Osteocyte (in vitro differentiated cells): Measurements from ENCODE around the gene SLC18B1. TPM values are rescaled to one million over a fixed set of nuclear protein-coding genes. Genes with fewer than 3 reads are reported as not detected.
A peak's percentile ranks its signal among the peaks of the same experiment; 100 is the strongest.

Experiments
- DNase-seq: peaks from one replicate; pipeline ENCODE4 v3.0.0; 2021; ENCODE audit warnings: mixed read lengths; ENCODE audit not compliant: unreplicated experiment; ENCODE audit errors: extremely low spot score
- H3K27ac Mint-ChIP-seq: one replicate; pipeline ENCODE4 v1.8.0; 2021; ENCODE audit warnings: mild to moderate bottlenecking, mixed read lengths; ENCODE audit not compliant: unreplicated experiment
- H3K27me3 Mint-ChIP-seq: one replicate; pipeline ENCODE4 v1.8.0; 2021; ENCODE audit warnings: mixed read lengths; ENCODE audit not compliant: unreplicated experiment
- H3K36me3 Mint-ChIP-seq: one replicate; pipeline ENCODE4 v1.8.0; 2021; ENCODE audit warnings: mixed read lengths; ENCODE audit not compliant: unreplicated experiment
- H3K4me1 Mint-ChIP-seq: one replicate; pipeline ENCODE4 v1.8.0; 2021; ENCODE audit warnings: mixed read lengths; ENCODE audit not compliant: unreplicated experiment
- H3K4me3 Mint-ChIP-seq: one replicate; pipeline ENCODE4 v1.8.0; 2021; ENCODE audit warnings: mild to moderate bottlenecking, moderate library complexity, mixed read lengths; ENCODE audit not compliant: unreplicated experiment
- H3K9me3 Mint-ChIP-seq: one replicate; pipeline ENCODE4 v1.8.0; 2021; ENCODE audit warnings: mixed read lengths; ENCODE audit not compliant: unreplicated experiment
- CTCF ChIP-seq: fragments of 200-600 bp; sonication (generic); IDR thresholded peaks from 2 replicates; pipeline ENCODE4 v1.5.0; 2021; ENCODE audit warnings: antibody characterized with exemption, mild to moderate bottlenecking, moderate library complexity
- total RNA-seq: library from RNA; stranded (reverse); gene quantifications from 2 replicates; pipeline ENCODE4 v1.2.1, GENCODE V29; 2021

Gene SLC18B1
- total RNA-seq, 1 donor from 2014 or later = 3.3 TPM

GRCh38 chr6:132820629-132821381 lies 22.4 kb upstream of the SLC18B1 start:
- DNase-seq = no peak
- H3K4me1 Mint-ChIP-seq = peaks cover 29% of the 10 kb centered on the region
- no peak for TF ChIP-seq CTCF
- H3K9me3 Mint-ChIP-seq = no peaks in the 10 kb centered on the region
- H3K27me3 Mint-ChIP-seq = no peaks in the 10 kb centered on the region
- H3K4me3 Mint-ChIP-seq = no peak overlapping the region
- peaks cover 37% of the 10 kb centered on the region for H3K36me3 Mint-ChIP-seq
- peak overlapping the region; percentile 51 for H3K27ac Mint-ChIP-seq

GRCh38 chr6:132819405-132820161 lies 21.1 kb upstream of the SLC18B1 start:
- peak overlapping the region; percentile 65 for H3K27ac Mint-ChIP-seq

GRCh38 chr6:132818404-132819359 lies 20.2 kb upstream of the SLC18B1 start:
- H3K36me3 Mint-ChIP-seq = peaks cover 49% of the 10 kb centered on the region
- no peak for DNase-seq
- no peaks in the 10 kb centered on the region for H3K9me3 Mint-ChIP-seq
- no peak for TF ChIP-seq CTCF
- no peak overlapping the region for H3K4me3 Mint-ChIP-seq
- H3K4me1 Mint-ChIP-seq = peaks cover 48% of the 10 kb centered on the region
- no peaks in the 10 kb centered on the region for H3K27me3 Mint-ChIP-seq
- H3K27ac Mint-ChIP-seq = peak overlapping the region; percentile 65

More at GRCh38 chr6:132819405-132820161, 21.1 kb upstream of the SLC18B1 start:
- Mint-ChIP-seq H3K9me3 (no peaks in the 10 kb centered on the region), H3K36me3 (peaks cover 47% of the 10 kb centered on the region), H3K4me3 (no peak overlapping the region), H3K27me3 (no peaks in the 10 kb centered on the region), H3K4me1 (peaks cover 40% of the 10 kb centered on the region)
- DNase-seq = no peak
- no peak for TF ChIP-seq CTCF

GRCh38 chr6:132817554-132818403 lies 19.3 kb upstream of the SLC18B1 start:
- no peak for TF ChIP-seq CTCF
- H3K27ac Mint-ChIP-seq = no peak overlapping the region
- no peak for DNase-seq
- H3K36me3 Mint-ChIP-seq = peaks cover 49% of the 10 kb centered on the region
- peaks cover 53% of the 10 kb centered on the region for H3K4me1 Mint-ChIP-seq
- H3K27me3 Mint-ChIP-seq = no peaks in the 10 kb centered on the region
- H3K9me3 Mint-ChIP-seq = no peaks in the 10 kb centered on the region
- H3K4me3 Mint-ChIP-seq = no peak overlapping the region
